DMS79 (cell line): ENCODE data around the gene TMPRSS5.
"Not testable (repeated sequence)": the region's sequence is repeated elsewhere in the genome, so short reads cannot be mapped to it uniquely, and the experiment has no call there.

Experiments used
- DNase-seq: peaks from one replicate; lab custom pipeline; 2025; lab: John Stamatoyannopoulos, UW

The TMPRSS5 gene

DNA sequence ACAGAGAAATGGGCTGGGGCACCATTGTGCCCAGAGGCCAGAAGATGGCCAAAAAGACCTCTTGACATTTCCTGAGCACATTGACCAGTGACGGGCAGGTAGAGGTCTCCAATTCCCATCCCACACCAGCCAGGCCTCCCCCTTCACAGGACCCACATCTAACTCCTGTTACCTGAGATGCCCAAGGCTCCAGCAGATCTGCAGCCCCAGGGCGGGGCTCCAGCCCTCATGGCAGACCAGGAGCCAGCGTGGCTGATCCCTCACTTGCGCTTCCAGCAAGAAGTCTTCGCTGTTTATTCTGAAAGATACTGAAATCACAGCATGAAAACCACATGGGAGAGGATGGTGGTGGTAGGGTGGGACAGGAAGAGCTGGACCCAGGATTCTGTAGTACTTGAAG lies 9.0 kb downstream of the TMPRSS5 start:
- no peak for DNase-seq

GRCh38 chr11:113695207-113695606 lies 10.9 kb downstream of the TMPRSS5 start:
- DNase-seq, result no peak

GRCh38 chr11:113694390-113694789 lies 11.7 kb downstream of the TMPRSS5 start:
- no peak for DNase-seq

DNA sequence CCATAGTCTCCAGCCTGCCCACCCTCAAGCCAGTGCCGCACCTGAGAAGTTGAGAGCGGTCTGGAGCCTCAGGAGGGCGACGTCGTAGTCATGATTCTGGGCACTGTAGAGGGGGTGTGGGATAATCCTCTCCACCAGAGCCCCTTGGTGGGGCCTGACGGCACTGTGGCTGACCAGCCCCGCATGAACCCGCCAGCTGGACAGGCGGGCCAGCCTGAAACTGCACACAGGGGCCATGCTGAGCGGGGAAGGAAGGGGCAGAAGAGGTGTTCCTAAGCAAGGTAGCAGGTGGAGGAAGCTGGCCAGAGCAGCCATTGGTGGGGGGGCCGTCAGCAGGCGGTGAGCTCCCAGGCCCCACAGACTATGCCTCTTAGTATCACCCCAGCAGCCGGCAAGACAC lies 13.1 kb downstream of the TMPRSS5 start:
- no peak for DNase-seq

GRCh38 chr11:113690619-113691569 lies 15.2 kb downstream of the TMPRSS5 start:
- no peak for DNase-seq

DNA sequence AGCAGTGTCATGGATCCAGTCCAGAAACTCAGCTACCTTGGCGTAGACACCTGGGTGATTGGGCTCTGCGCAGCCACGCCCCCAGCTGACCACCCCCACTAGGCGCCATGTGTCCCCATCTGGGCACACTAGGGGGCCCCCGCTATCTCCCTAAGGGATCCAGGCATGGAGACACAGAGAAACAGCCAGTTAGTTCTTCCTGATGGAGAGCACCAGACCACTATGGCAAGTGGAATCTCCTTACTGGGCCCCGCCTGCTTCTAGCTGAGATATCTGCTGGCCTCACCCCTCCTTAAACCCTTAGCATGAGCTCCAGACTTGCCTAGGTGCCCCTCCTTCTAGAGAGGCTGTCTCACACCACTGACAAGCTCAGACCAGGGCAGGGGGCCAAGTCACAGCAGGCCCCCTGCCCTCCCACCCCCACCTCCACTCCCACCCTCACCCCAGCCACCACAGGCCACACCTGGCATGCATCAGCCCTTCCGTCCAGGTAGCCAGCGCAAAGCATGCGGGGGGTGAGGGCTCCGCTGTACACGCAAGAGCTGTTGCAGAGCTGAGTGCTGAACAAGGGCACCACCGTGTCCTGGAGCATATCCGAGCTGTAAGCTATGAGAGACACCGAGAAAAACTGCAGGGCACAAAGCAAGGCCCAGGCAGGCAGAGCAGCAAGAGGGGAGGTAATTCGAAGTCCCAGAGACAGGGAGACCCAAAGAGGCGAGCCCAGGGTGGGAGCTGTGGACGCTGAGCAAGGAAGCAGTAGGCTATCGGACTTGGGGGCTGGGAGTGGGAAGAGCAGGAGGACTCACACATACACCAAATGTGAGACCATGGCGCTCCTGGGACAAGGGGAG lies 16.1 kb downstream of the TMPRSS5 start:
- no peak for DNase-seq

GRCh38 chr11:113685654-113686359 lies 20.3 kb downstream of the TMPRSS5 start:
- no peak for DNase-seq

DNA sequence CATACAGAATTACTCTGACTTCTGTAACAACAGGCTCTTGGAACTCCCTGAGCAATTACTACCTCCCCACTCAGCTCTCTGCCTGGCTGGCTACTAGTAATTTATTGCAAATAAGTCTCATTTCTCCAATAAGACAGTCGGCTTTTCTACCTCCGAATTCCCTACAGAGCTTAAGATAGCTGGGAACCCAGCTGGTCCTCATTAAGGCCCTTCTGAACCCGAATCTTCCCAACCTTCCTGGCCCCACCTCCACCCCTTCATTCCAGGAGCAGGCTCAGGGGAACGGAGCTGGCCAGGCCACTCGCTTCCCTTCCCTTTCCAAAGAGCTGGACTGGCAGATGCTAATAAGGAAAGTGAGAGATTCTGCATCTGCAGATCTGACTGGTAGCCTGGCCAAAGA lies 21.6 kb downstream of the TMPRSS5 start:
- no peak for DNase-seq

DNA sequence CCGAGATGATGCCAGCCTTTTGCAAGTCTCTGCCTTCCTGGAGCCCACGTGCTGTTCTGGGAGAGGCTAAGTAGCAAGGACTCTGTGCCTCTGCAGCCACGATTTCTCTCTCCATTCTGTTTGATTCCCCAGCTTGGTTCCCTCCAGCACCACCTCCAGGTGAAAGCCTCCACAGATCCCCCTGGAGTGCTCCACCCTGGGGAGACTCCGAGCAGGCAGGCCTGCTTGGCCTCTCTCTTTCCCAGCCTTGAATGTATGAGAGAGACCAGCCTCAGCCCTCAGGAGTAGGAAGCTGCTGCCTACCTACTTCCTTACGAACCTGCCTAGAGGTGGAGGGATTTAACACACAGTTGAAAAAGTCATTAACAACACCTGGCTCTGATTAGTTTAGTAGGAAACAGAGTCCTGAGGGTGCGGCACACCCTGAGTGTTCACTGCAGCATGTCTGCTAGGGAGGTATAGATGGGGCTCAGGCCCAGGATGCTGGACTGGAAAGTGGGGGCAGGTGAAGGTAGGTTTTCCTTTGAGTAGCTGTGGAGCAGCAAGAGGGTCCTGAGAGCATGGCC lies 22.5 kb downstream of the TMPRSS5 start:
- DNase-seq, result no peak

- DNase-seq, result peak; percentile 58
Measured at GRCh38 chr11:113681711-113682413, 24.2 kb downstream of the TMPRSS5 start.

GRCh38 chr11:113681282-113681681 lies 24.8 kb downstream of the TMPRSS5 start:
- no peak for DNase-seq

DNA sequence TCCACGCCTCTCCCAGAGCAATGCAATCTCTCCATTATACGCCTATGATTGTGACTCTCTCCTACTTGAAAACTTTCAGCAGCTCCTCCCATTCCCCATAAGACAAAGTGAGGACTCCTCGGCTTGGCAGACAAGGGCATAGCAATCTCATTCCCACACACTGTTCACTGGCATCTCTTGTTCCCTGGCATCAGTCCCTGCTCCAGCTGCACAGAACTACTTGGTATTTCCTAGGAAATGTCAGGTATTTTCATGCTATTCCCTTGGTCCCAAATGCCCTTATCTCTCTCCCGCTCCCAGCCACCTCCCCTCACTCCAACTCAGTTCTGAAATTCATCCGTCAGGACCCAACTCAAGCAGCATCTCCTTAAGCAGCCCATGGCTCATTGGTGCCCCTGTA lies 28.4 kb downstream of the TMPRSS5 start:
- no peak for DNase-seq

DNA sequence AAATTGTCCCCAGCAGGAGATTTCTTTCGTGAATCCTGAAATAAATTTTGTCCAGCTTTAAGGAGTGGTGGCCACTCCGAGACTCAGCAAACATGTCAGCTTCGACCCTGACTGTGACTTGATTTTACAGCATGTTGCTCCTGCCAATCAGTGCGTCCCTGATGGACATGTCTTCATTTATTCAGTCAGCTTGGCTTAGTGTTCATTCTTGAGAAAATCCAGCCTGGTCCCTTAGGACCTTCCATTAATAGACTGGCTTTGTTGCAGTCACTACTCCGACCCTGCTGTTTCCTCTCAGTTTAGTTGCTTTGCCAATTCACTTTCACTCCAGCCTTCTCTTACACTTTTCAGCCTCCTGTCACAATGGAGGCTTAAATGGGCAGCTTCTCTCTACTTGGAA lies 30.5 kb downstream of the TMPRSS5 start:
- no peak for DNase-seq

DNA sequence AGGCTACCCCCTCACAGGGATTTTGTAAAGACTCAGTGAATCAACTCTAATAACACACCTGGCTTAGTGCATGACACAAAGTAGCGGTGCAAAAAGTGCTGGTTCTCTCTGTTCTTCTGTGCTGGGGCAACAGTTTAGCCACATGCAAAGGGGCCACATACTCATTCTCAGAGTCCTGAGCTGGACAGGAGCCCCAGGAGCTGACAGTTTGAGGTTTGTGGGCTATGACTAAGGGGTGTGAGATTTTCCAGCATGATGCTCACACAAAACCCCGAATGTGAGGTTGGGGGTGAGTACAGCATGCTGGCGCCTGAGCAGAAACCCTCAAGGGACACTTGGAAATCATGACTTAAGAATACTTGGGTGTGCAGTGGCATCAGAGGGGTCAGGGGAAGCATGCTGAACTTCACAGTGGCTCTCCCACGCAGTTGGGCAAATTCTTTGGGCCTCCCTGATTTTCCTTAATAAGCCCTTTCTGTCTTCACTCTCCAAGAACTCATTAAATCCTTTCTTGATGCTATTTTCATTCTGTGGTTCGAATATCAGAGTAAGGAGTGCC lies 31.0 kb downstream of the TMPRSS5 start:
- DNase-seq, result no peak

DNA sequence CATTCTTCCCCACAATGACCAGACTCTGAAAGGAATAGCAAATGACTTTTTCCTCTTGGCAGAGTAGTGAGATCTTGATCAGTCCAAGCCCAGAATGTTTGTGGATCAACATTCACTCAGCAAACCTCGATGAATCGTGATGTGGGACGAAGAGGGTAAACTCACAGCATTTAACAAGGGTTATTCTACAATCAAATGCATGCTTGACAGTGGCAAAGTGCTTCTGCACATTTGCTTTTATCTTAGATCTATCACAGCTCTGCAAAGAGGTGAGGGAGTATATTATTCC lies 31.8 kb downstream of the TMPRSS5 start:
- DNase-seq, result no peak

GRCh38 chr11:113673550-113674396 lies 32.3 kb downstream of the TMPRSS5 start:
- DNase-seq, result no peak

DNA sequence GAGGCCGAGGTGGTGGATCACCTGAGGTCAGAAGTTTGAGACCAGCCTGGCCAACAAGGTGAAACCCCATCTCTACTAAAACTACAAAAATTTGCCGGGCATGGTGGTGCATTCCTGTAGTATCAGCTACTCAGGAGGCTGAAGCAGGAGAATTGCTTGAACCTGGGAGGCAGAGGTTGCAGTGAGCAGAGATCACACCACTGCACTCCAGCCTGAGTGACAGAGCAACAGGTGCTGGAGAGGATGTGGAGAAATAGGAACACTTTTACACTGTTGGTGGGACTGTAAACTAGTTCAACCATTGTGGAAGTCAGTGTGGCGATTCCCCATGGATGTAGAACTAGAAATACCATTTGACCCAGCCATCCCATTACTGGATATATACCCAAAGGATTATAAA lies 34.2 kb downstream of the TMPRSS5 start:
- not testable (repeated sequence) for DNase-seq

- no peak for DNase-seq
Measured at GRCh38 chr11:113670831-113671215, 35.3 kb downstream of the TMPRSS5 start.

DNA sequence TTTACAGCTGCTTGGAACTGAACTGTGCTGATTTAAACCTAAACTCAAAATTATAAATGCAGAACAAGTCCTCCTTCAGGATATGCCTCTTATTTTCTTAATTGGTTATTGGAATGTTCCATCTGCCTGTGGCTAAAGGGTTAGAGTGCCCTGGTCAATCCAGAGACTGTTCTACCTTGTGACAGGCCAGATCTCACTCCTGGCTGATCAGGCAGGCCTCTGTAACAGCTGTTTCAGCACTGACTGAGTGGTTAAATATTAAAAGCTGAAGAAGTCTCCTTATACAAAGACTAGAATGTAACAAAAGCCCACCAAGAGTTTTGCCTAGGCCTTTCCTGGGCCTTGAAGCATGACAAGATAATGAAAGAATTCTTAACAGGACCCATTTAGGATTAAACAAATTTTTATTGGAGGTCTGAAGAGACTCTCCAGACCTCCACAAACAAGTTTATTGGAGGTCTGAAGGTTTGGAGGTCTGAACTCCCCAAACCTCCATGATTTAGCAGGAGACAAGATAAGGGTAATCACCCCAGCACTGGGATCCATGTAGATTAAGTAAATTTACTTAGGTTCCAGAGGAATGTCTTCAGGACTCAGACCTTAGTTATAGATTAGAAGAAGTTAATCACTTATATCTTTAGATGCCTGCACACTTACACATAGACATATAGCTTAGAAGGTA lies 35.8 kb downstream of the TMPRSS5 start:
- DNase-seq, result no peak

GRCh38 chr11:113668255-113668654 lies 37.9 kb downstream of the TMPRSS5 start:
- DNase-seq, result no peak
